ENCODE data around the gene HRH1.

DNA sequence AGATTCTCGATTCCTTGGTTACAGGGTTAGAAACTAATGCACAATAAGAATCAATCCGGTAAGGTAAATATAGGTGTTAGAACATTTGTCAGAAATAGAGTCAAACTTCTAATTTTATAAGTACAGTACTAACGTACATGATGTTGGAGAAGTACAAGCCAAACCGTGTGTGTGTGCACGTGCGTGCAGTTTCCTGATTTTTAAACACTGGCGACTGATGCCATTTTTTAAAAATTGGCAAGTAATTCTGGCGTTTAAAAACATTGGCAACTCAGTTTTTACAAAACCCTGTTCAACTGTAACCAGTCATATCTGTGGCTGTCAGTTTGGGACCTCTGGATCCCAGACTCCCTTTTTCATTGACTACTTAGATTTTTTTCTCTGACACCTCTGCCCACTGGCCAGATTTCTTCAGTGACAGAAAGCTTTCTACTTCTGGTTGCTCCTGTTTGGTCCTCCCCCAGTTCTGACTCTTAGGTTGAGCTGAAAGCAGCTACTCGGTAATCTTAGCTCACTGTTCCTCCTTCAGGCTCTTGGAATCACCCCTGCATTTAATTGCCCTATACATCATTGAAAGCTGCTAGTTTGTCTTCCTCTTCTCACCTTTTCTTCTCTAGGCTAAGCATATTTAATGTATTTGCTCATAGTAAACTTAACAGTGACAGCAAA is 118.7 kb downstream of the HRH1 start:
- TF ChIP-seq, protein P1, sequence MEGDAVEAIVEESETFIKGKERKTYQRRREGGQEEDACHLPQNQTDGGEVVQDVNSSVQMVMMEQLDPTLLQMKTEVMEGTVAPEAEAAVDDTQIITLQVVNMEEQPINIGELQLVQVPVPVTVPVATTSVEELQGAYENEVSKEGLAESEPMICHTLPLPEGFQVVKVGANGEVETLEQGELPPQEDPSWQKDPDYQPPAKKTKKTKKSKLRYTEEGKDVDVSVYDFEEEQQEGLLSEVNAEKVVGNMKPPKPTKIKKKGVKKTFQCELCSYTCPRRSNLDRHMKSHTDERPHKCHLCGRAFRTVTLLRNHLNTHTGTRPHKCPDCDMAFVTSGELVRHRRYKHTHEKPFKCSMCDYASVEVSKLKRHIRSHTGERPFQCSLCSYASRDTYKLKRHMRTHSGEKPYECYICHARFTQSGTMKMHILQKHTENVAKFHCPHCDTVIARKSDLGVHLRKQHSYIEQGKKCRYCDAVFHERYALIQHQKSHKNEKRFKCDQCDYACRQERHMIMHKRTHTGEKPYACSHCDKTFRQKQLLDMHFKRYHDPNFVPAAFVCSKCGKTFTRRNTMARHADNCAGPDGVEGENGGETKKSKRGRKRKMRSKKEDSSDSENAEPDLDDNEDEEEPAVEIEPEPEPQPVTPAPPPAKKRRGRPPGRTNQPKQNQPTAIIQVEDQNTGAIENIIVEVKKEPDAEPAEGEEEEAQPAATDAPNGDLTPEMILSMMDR (IDR thresholded peaks at IDR 0.05), result no peak
- TF ChIP-seq, protein P2, sequence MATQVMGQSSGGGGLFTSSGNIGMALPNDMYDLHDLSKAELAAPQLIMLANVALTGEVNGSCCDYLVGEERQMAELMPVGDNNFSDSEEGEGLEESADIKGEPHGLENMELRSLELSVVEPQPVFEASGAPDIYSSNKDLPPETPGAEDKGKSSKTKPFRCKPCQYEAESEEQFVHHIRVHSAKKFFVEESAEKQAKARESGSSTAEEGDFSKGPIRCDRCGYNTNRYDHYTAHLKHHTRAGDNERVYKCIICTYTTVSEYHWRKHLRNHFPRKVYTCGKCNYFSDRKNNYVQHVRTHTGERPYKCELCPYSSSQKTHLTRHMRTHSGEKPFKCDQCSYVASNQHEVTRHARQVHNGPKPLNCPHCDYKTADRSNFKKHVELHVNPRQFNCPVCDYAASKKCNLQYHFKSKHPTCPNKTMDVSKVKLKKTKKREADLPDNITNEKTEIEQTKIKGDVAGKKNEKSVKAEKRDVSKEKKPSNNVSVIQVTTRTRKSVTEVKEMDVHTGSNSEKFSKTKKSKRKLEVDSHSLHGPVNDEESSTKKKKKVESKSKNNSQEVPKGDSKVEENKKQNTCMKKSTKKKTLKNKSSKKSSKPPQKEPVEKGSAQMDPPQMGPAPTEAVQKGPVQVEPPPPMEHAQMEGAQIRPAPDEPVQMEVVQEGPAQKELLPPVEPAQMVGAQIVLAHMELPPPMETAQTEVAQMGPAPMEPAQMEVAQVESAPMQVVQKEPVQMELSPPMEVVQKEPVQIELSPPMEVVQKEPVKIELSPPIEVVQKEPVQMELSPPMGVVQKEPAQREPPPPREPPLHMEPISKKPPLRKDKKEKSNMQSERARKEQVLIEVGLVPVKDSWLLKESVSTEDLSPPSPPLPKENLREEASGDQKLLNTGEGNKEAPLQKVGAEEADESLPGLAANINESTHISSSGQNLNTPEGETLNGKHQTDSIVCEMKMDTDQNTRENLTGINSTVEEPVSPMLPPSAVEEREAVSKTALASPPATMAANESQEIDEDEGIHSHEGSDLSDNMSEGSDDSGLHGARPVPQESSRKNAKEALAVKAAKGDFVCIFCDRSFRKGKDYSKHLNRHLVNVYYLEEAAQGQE (IDR thresholded peaks at IDR 0.05; ENCODE audit: insufficient read depth in 1 of 2, low read depth in 2 of 2, low read length in 1 of 2), result no peak
- TF ChIP-seq TCF7L2 (IDR thresholded peaks at IDR 0.05; ENCODE audit: low read depth, low read length) (no peak), POLR2AphosphoS5 (IDR thresholded peaks at IDR 0.05; ENCODE audit: low read depth, low read length) (no peak), SIN3A (IDR thresholded peaks at IDR 0.05; ENCODE audit: borderline replicate concordance, insufficient read depth, low read depth, low read length) (no peak)

Measured in Panc1 (cell line).